ENCODE data around the gene CD200. TPM values are rescaled to one million over a fixed set of nuclear protein-coding genes. Genes with fewer than 3 reads are reported as not detected.

CD200 gene
- total and polyA plus RNA-seq, 8 donors: 6.6 to 58.0 (median 50.2) TPM

GRCh38 chr3:112392393-112393359, 59.7 kb downstream of the CD200 start:
- Histone ChIP-seq H3K36me3 (no peaks in the 10 kb centered on the region), H3K27me3 (no peaks in the 10 kb centered on the region), H3K4me1 (peaks cover 9 to 26% of the 10 kb centered on the region in 2 donors), H3K9me3 (peaks cover 0 to 6% of the 10 kb centered on the region in 2 donors), H3K4me3 (no peak overlapping the region), H3K27ac (no peak overlapping the region)
- no peak for DNase-seq
- no peak for ATAC-seq
- TF ChIP-seq CTCF (IDR thresholded peaks at IDR 0.05): no peak
- intact Hi-C loops (cut with DNase I): no loop called here

DNA sequence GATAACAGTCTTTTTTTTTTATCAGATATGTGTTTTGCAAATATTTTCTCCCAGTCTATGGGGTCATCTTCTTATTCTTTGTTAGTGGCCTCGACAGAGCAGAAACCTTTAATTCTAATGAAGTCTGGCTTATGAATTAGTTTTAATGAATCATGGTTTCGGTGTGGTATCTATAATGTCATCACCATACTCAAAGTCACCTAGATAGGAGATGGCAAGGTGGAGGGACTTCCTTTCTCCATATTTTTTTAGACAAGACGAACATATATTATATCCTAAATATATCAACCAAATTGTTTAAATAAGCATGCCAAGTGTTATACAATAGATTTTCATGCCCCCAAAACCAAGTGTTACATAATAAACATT, 60.4 kb downstream of the CD200 start:
- intact Hi-C loops (cut with DNase I): no loop called here
- peaks cover 9 to 26% of the 10 kb centered on the region in 2 donors for H3K4me1 ChIP-seq
- no peak for TF ChIP-seq CTCF (IDR thresholded peaks at IDR 0.05)
- no peak overlapping the region for H3K4me3 ChIP-seq
- no peak for DNase-seq
- H3K36me3 ChIP-seq: no peaks in the 10 kb centered on the region
- no peak for ATAC-seq
- no peaks in the 10 kb centered on the region for H3K27me3 ChIP-seq
- H3K9me3 ChIP-seq: peaks cover 0 to 6% of the 10 kb centered on the region in 2 donors
- no peak overlapping the region for H3K27ac ChIP-seq

- Histone ChIP-seq H3K36me3 (no peaks in the 10 kb centered on the region), H3K27ac (no peak overlapping the region), H3K9me3 (peaks cover 0 to 6% of the 10 kb centered on the region in 2 donors), H3K4me3 (no peak overlapping the region), H3K4me1 (peaks cover 9 to 26% of the 10 kb centered on the region in 2 donors), H3K27me3 (no peaks in the 10 kb centered on the region)
- ATAC-seq: no peak
- intact Hi-C loops (cut with DNase I): no loop called here
- TF ChIP-seq CTCF (IDR thresholded peaks at IDR 0.05): no peak
- peak in 2 of 4 donors; percentile 39 to 45 for DNase-seq
Measured at GRCh38 chr3:112394003-112394640, 61.2 kb downstream of the CD200 start.

- no peaks in the 10 kb centered on the region for H3K27me3 ChIP-seq
- peak in 2 of 4 donors; percentile 72 to 81 for DNase-seq
- H3K4me1 ChIP-seq: peaks cover 9 to 26% of the 10 kb centered on the region in 2 donors
- H3K4me3 ChIP-seq: no peak overlapping the region
- intact Hi-C loops (cut with DNase I): no loop called here
- no peaks in the 10 kb centered on the region for H3K36me3 ChIP-seq
- TF ChIP-seq CTCF (IDR thresholded peaks at IDR 0.05): no peak
- H3K9me3 ChIP-seq: peaks cover 0 to 6% of the 10 kb centered on the region in 2 donors
- ATAC-seq: peak; percentile 21
- peak overlapping the region in 1 of 2 donors; percentile 41 for H3K27ac ChIP-seq
Measured at GRCh38 chr3:112395181-112395895, 62.4 kb downstream of the CD200 start.
